ENCODE results near the gene IFIT2.
A peak's percentile ranks its signal among the peaks of the same experiment; 100 is the strongest.
"Not testable (repeated sequence)": the region's sequence is repeated elsewhere in the genome, so short reads cannot be mapped to it uniquely, and the experiment has no call there.

The IFIT2 gene

GRCh38 chr10:89301721-89302445 is at the start of gene IFIT2:
IFIT2 (plus strand) TSS chr10:89302046; CDS start chr10:89302124, 78 bp downstream.
- DNase-seq, result peak; percentile 13

- DNase-seq, result no peak
These were observed 49.6 kb upstream of the IFIT2 start for GRCh38 chr10:89252225-89252585.

GRCh38 chr10:89255091-89255579 is 46.7 kb upstream of the IFIT2 start:
- DNase-seq, result not testable (repeated sequence)

GRCh38 chr10:89255793-89256192 is 46.1 kb upstream of the IFIT2 start:
- no peak for DNase-seq

- DNase-seq, result no peak
These were observed 45.5 kb upstream of the IFIT2 start for GRCh38 chr10:89256340-89256739.

- DNase-seq, result no peak
These were observed 44.9 kb upstream of the IFIT2 start for GRCh38 chr10:89256962-89257361.

- DNase-seq, result no peak
These were observed 44.3 kb upstream of the IFIT2 start for GRCh38 chr10:89257581-89257980.

- no peak for DNase-seq
These were observed 43.0 kb upstream of the IFIT2 start for GRCh38 chr10:89258881-89259280.

GRCh38 chr10:89262086-89263051 is 39.5 kb upstream of the IFIT2 start:
- no peak for DNase-seq

GRCh38 chr10:89263091-89263490 is 38.8 kb upstream of the IFIT2 start:
- DNase-seq, result no peak

- DNase-seq, result no peak
These were observed 38.3 kb upstream of the IFIT2 start for GRCh38 chr10:89263531-89263930.

GRCh38 chr10:89266721-89267453 is 35.0 kb upstream of the IFIT2 start:
- DNase-seq, result no peak

- DNase-seq, result no peak
These were observed 32.3 kb upstream of the IFIT2 start for GRCh38 chr10:89269433-89270152.

GRCh38 chr10:89270153-89270483 is 31.7 kb upstream of the IFIT2 start:
- no peak for DNase-seq

GRCh38 chr10:89271532-89271931 is 30.3 kb upstream of the IFIT2 start:
- no peak for DNase-seq

GRCh38 chr10:89273680-89274079 is 28.2 kb upstream of the IFIT2 start:
- no peak for DNase-seq

GRCh38 chr10:89274928-89275327 is 26.9 kb upstream of the IFIT2 start:
- no peak for DNase-seq

- DNase-seq, result no peak
These were observed 26.5 kb upstream of the IFIT2 start for GRCh38 chr10:89275383-89275782.

- DNase-seq, result no peak
These were observed 23.8 kb upstream of the IFIT2 start for GRCh38 chr10:89278034-89278535.

- DNase-seq, result no peak
These were observed 22.9 kb upstream of the IFIT2 start for GRCh38 chr10:89278900-89279392.

- no peak for DNase-seq
These were observed 22.4 kb upstream of the IFIT2 start for GRCh38 chr10:89279421-89279869.

GRCh38 chr10:89280508-89280907 is 21.3 kb upstream of the IFIT2 start:
- DNase-seq, result no peak

Measured in stimulated activated naive CD4-positive, alpha-beta T cell treated with Interleukin-2 at 50 U/mL for 16 hours (primary cell).